ENCODE results near the gene CLCN3.

- TF ChIP-seq, protein P1, sequence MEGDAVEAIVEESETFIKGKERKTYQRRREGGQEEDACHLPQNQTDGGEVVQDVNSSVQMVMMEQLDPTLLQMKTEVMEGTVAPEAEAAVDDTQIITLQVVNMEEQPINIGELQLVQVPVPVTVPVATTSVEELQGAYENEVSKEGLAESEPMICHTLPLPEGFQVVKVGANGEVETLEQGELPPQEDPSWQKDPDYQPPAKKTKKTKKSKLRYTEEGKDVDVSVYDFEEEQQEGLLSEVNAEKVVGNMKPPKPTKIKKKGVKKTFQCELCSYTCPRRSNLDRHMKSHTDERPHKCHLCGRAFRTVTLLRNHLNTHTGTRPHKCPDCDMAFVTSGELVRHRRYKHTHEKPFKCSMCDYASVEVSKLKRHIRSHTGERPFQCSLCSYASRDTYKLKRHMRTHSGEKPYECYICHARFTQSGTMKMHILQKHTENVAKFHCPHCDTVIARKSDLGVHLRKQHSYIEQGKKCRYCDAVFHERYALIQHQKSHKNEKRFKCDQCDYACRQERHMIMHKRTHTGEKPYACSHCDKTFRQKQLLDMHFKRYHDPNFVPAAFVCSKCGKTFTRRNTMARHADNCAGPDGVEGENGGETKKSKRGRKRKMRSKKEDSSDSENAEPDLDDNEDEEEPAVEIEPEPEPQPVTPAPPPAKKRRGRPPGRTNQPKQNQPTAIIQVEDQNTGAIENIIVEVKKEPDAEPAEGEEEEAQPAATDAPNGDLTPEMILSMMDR (IDR thresholded peaks at IDR 0.05; ENCODE audit: insufficient read depth, low read length, poor library complexity, severe bottlenecking): no peak
- no peak for TF ChIP-seq EZH2phosphoT487 (conservative IDR thresholded peaks at IDR 0.05; ENCODE audit: low read length)
These were observed 30.0 kb downstream of the CLCN3 start for GRCh38 chr4:169650227-169650936.
